HL-60 (cell line): Measurements from ENCODE around the gene RSKR.

ENCODE experiments used
- CTCF ChIP-seq: IDR thresholded peaks from one replicate; pipeline ENCODE4 v1.5.1; 2011; ENCODE audit warnings: low read length, control low read depth, inconsistent platforms; ENCODE audit not compliant: insufficient read depth
- POLR2AphosphoS5 ChIP-seq: IDR thresholded peaks from 2 replicates; pipeline ENCODE4 v1.6.1; 2012; ENCODE audit warnings: low read depth
- REST ChIP-seq: IDR thresholded peaks from 2 replicates; pipeline ENCODE4 v1.6.1; 2012; ENCODE audit warnings: low read depth; ENCODE audit not compliant: insufficient replicate concordance

- no peak for TF ChIP-seq CTCF
- TF ChIP-seq POLR2AphosphoS5, result no peak
- TF ChIP-seq REST, result no peak
Measured at GRCh38 chr17:28575126-28575795, 38.7 kb downstream of the RSKR start.
